Nucleus accumbens (tissue), 56 donors: ENCODE results near the gene PPP1R3A.

Source experiments
- DNase-seq, 56 donors: peaks; one replicate each; lab custom pipeline; 2025; lab: John Stamatoyannopoulos, UW

Gene PPP1R3A

GRCh38 chr7:113880559-113880958 lies 38.2 kb downstream of the PPP1R3A start:
- DNase-seq = no peak

- no peak for DNase-seq
Observed at GRCh38 chr7:113878394-113878992, 40.3 kb downstream of the PPP1R3A start.

- DNase-seq = no peak
Observed at GRCh38 chr7:113875224-113875623, 43.6 kb downstream of the PPP1R3A start.

DNA sequence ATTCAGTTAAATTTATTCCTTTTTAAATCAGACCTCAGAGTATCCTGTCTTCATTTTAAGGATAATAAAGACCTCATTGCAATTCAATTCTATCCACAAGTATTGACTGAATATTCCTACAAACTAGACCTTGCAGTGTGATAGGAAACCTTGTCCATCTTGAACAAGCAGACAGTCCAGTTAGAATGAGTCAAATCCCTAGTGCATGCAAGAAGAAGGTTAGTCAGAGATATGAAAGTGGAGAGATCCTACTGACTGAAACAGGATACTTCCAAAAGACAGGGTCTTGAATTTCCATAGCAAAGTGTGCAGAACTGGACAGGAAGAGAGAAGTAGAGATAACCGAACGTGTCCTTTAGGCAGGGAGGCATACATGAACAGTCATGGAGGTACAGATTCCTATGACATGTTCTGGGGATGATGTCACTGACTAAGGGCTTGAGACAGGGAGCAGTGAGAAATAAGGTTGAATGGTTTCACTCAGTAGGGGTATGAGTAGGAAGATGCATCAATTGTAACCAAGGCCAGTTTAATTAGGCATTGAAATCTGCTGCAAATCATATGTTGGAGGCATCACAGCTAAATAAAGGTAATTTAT lies 45.2 kb downstream of the PPP1R3A start:
- DNase-seq = no peak

DNA sequence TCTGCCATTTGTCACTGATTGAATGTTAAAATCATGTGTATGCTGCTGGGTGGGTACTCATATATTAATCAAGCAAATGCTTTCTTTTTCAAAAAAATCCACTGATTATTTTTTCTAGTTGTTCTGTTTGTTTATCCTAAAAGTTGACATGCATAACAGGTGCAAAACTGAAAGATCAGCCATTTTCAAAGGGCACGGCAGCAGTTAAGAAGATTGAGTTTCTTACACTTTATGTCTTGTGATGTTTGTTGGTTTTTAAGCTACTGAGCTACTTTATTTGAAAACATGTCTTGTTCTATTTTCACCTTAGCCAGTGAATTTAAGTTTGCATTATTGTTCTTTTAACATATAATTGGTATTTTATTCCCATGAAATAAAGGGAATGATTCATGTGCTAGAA lies 45.8 kb downstream of the PPP1R3A start:
- DNase-seq = no peak

- no peak for DNase-seq
Observed at GRCh38 chr7:113867325-113867724, 51.5 kb downstream of the PPP1R3A start.

GRCh38 chr7:113856010-113856409 lies 62.8 kb downstream of the PPP1R3A start:
- DNase-seq = no peak

DNA sequence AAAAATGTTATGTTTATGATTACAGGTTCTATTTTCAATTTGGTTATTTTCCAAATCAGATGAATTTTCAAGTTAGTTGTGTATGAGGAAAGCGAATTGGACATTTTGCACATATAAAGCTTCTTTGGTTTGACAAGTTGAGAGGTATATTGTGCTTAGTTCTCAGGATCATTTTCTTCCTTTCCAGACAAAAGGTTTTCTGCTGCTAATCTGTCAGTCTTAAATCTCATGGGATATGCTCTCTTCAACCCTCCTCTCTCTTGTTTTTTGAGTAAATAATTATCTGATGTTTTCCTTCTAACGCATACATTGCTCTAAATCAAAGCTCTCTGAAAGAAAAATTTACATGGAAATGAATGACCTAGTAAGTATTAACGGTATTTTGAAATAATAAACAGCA lies 77.9 kb downstream of the PPP1R3A start:
- no peak for DNase-seq

GRCh38 chr7:113835367-113835766 lies 83.4 kb downstream of the PPP1R3A start:
- no peak for DNase-seq

- DNase-seq = no peak
Observed at GRCh38 chr7:113832196-113832745, 86.5 kb downstream of the PPP1R3A start.

DNA sequence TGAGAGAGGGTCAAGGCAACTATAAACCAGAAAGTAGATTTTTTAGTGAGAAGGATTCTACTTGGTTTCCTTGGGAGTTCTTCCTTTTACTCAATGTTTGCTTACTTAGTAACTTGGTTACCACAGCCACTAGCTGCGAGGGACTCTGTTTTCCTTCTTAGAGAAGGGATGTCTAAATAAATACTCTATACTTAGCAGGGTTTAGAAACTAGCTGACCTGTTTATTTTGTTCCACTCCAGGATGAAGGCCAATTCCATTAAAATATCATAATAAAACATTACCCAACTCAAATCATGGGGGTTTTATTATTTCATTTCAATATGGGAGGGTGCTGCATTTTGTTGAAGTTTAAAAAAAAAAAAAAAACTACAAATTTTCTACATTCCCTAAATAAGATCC lies 87.3 kb downstream of the PPP1R3A start:
- DNase-seq = no peak

DNA sequence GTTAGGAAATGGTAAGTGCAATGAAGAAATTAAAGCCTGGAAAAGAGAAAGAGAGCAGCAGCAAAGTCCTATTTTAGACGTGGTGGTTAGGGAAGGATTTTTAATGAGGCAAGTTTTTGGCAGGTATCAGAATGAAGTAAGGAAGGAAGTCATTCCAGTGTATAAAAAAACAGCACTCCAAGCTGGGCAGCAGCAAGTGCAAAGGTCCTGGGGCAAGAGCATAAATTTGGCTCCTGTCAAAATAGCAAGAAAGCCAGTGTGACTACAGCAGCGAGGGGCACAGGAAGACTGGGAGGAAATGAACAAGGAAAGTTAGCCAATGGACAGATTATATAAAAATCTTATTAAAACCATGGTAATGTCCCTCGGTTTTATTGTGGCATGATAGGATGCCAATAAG lies 90.2 kb downstream of the PPP1R3A start:
- DNase-seq = no peak
